A549 (cell line): ENCODE results near the gene SUSD1.

Source experiments
- BHLHE40 ChIP-seq: IDR thresholded peaks from 2 replicates; pipeline ENCODE4 v1.6.1; 2012; ENCODE audit warnings: low read depth, low read length, inconsistent platforms
- EP300 ChIP-seq, 2 experiments: fragments of >200 bp; sonication (Bioruptor Twin); formaldehyde crosslinking; IDR thresholded peaks; 2 replicates in 1 of 2; 3 replicates in 1 of 2; pipeline ENCODE4 v1.6.1; 2016 to 2017
- JUN ChIP-seq, 2 experiments: fragments of >200 bp; sonication (Bioruptor Twin); formaldehyde crosslinking; IDR thresholded peaks; 2 replicates in 1 of 2; 3 replicates in 1 of 2; pipeline ENCODE4 v1.6.1; 2016 to 2017
- PHF8 ChIP-seq: fragments of 200-600 bp; sonication (generic); IDR thresholded peaks from 2 replicates; pipeline ENCODE4 v1.6.1; 2016; ENCODE audit warnings: low read depth, mild to moderate bottlenecking, antibody characterized with exemption, moderate library complexity, borderline replicate concordance
- POLR2A ChIP-seq: IDR thresholded peaks from 2 replicates; pipeline ENCODE4 v1.6.1; 2012; ENCODE audit warnings: mild to moderate bottlenecking, low read length
- RCOR1 ChIP-seq: fragments of 150-350 bp; IDR thresholded peaks from 2 replicates; pipeline ENCODE4 v1.6.1; 2014; ENCODE audit warnings: antibody characterized with exemption, low read length, low read depth
- RNF2 ChIP-seq: fragments of 200-600 bp; sonication (generic); IDR thresholded peaks from 2 replicates; pipeline ENCODE4 v1.6.1; 2016; ENCODE audit warnings: low read depth, mild to moderate bottlenecking, antibody characterized with exemption, moderate library complexity, borderline replicate concordance
- ZC3H11A ChIP-seq: fragments of 450-650 bp; IDR thresholded peaks from 2 replicates; pipeline ENCODE4 v1.6.1; 2014; ENCODE audit warnings: antibody characterized with exemption, mild to moderate bottlenecking
- TF ChIP-seq, protein P1 (sequence below): fragments of >200 bp; sonication (Bioruptor Twin); formaldehyde crosslinking; IDR thresholded peaks from 3 replicates; pipeline ENCODE4 v1.5.1; 2016
- TF ChIP-seq, protein P2 (sequence below): fragments of 450-650 bp; IDR thresholded peaks from 2 replicates; pipeline ENCODE4 v1.6.1; 2014; ENCODE audit warnings: antibody characterized with exemption
- TF ChIP-seq, protein P3 (sequence below): IDR thresholded peaks from 2 replicates; pipeline ENCODE4 v1.6.1; 2012
- TF ChIP-seq, protein P4 (sequence below): IDR thresholded peaks from 2 replicates; pipeline ENCODE4 v1.6.1; 2012

DNA sequence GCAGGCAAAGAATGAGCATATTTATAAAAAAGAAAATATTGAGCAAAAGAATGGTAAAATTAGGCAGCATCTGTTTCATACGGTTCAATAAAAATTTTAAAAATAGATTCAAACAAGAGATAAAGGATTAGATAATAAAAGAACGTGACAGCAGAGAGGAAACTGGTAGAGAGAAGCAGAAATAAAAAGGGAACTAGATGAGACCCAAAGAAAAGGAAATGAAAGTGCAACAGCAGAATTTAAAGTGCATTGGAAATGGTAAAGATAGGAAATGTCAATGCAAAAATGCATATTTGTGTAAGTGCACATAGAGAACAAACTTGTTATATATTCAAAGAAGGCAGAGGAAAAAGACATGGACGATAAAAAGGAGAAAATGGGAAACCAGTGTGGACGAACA lies 70.2 kb downstream of the SUSD1 start:
- TF ChIP-seq RNF2 (no peak), POLR2A (no peak), JUN (IDR thresholded peaks at IDR 0.05) (no peak), EP300 (IDR thresholded peaks at IDR 0.05) (no peak), ZC3H11A (no peak), RCOR1 (no peak), BHLHE40 (no peak), PHF8 (no peak)
- TF ChIP-seq, protein P1, sequence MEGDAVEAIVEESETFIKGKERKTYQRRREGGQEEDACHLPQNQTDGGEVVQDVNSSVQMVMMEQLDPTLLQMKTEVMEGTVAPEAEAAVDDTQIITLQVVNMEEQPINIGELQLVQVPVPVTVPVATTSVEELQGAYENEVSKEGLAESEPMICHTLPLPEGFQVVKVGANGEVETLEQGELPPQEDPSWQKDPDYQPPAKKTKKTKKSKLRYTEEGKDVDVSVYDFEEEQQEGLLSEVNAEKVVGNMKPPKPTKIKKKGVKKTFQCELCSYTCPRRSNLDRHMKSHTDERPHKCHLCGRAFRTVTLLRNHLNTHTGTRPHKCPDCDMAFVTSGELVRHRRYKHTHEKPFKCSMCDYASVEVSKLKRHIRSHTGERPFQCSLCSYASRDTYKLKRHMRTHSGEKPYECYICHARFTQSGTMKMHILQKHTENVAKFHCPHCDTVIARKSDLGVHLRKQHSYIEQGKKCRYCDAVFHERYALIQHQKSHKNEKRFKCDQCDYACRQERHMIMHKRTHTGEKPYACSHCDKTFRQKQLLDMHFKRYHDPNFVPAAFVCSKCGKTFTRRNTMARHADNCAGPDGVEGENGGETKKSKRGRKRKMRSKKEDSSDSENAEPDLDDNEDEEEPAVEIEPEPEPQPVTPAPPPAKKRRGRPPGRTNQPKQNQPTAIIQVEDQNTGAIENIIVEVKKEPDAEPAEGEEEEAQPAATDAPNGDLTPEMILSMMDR, result no peak
- TF ChIP-seq, protein P2, sequence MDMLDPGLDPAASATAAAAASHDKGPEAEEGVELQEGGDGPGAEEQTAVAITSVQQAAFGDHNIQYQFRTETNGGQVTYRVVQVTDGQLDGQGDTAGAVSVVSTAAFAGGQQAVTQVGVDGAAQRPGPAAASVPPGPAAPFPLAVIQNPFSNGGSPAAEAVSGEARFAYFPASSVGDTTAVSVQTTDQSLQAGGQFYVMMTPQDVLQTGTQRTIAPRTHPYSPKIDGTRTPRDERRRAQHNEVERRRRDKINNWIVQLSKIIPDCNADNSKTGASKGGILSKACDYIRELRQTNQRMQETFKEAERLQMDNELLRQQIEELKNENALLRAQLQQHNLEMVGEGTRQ, result no peak
- TF ChIP-seq, protein P3, sequence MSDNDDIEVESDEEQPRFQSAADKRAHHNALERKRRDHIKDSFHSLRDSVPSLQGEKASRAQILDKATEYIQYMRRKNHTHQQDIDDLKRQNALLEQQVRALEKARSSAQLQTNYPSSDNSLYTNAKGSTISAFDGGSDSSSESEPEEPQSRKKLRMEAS, result no peak
- TF ChIP-seq, protein P4, sequence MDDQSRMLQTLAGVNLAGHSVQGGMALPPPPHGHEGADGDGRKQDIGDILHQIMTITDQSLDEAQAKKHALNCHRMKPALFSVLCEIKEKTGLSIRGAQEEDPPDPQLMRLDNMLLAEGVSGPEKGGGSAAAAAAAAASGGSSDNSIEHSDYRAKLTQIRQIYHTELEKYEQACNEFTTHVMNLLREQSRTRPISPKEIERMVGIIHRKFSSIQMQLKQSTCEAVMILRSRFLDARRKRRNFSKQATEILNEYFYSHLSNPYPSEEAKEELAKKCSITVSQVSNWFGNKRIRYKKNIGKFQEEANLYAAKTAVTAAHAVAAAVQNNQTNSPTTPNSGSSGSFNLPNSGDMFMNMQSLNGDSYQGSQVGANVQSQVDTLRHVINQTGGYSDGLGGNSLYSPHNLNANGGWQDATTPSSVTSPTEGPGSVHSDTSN, result no peak
